Nephron progenitor cell (in vitro differentiated cells): Measurements from ENCODE around the gene ACAP3.

Experiments used
- DNase-seq: peaks from one replicate; pipeline ENCODE4 v3.0.0; 2021
- H3K27ac Mint-ChIP-seq: 2 replicates; pipeline ENCODE4 v1.8.0; 2021; ENCODE audit warnings: mild to moderate bottlenecking, moderate library complexity, mixed read lengths
- H3K27me3 Mint-ChIP-seq: 2 replicates; pipeline ENCODE4 v1.8.0; 2021; ENCODE audit warnings: mild to moderate bottlenecking, low read depth, mixed read lengths; ENCODE audit not compliant: poor library complexity
- H3K36me3 Mint-ChIP-seq: 2 replicates; pipeline ENCODE4 v1.8.0; 2021; ENCODE audit warnings: low read depth, mixed read lengths
- H3K4me1 Mint-ChIP-seq: 2 replicates; pipeline ENCODE4 v1.8.0; 2021; ENCODE audit warnings: mixed read lengths
- H3K4me3 Mint-ChIP-seq: 2 replicates; pipeline ENCODE4 v1.8.0; 2021; ENCODE audit warnings: mild to moderate bottlenecking, moderate library complexity, mixed read lengths
- H3K9me3 Mint-ChIP-seq: 2 replicates; pipeline ENCODE4 v1.8.0; 2021; ENCODE audit warnings: mild to moderate bottlenecking, moderate library complexity, mixed read lengths
- CTCF ChIP-seq: fragments of 200-600 bp; sonication (generic); IDR thresholded peaks from 2 replicates; pipeline ENCODE4 v1.5.0; 2021; ENCODE audit warnings: antibody characterized with exemption

Gene ACAP3

GRCh38 chr1:1302006-1302430 lies 5.7 kb downstream of the ACAP3 start:
- Mint-ChIP-seq H3K4me3 (no peak overlapping the region), H3K27me3 (peaks cover 3% of the 10 kb centered on the region), H3K4me1 (peaks cover 24% of the 10 kb centered on the region), H3K27ac (no peak overlapping the region), H3K36me3 (no peaks in the 10 kb centered on the region), H3K9me3 (no peaks in the 10 kb centered on the region)
- TF ChIP-seq CTCF = peak; percentile 50
- DNase-seq = no peak

GRCh38 chr1:1300352-1300739 lies 7.4 kb downstream of the ACAP3 start:
- DNase-seq = no peak
- Mint-ChIP-seq H3K27me3 (peaks cover 3% of the 10 kb centered on the region), H3K36me3 (no peaks in the 10 kb centered on the region), H3K4me1 (peaks cover 10% of the 10 kb centered on the region), H3K4me3 (no peak overlapping the region), H3K27ac (no peak overlapping the region), H3K9me3 (no peaks in the 10 kb centered on the region)
- TF ChIP-seq CTCF = no peak

- H3K36me3 Mint-ChIP-seq = no peaks in the 10 kb centered on the region
- H3K4me1 Mint-ChIP-seq = peaks cover 5% of the 10 kb centered on the region
- no peak overlapping the region for H3K27ac Mint-ChIP-seq
- TF ChIP-seq CTCF = peak; percentile 45
- DNase-seq = no peak
- H3K4me3 Mint-ChIP-seq = no peak overlapping the region
- no peaks in the 10 kb centered on the region for H3K9me3 Mint-ChIP-seq
- peaks cover 3% of the 10 kb centered on the region for H3K27me3 Mint-ChIP-seq
These were observed 7.9 kb downstream of the ACAP3 start for GRCh38 chr1:1299686-1300351.

- Mint-ChIP-seq H3K4me3 (no peak overlapping the region), H3K27me3 (peaks cover 3% of the 10 kb centered on the region), H3K4me1 (no peaks in the 10 kb centered on the region), H3K27ac (no peak overlapping the region), H3K9me3 (no peaks in the 10 kb centered on the region), H3K36me3 (no peaks in the 10 kb centered on the region)
- peak; percentile 82 for DNase-seq
- no peak for TF ChIP-seq CTCF
These were observed 8.7 kb downstream of the ACAP3 start for GRCh38 chr1:1298861-1299685.

GRCh38 chr1:1297802-1298424 lies 9.8 kb downstream of the ACAP3 start:
- Mint-ChIP-seq H3K9me3 (no peaks in the 10 kb centered on the region), H3K4me3 (no peak overlapping the region), H3K27ac (no peak overlapping the region), H3K36me3 (no peaks in the 10 kb centered on the region), H3K27me3 (peaks cover 3% of the 10 kb centered on the region), H3K4me1 (no peaks in the 10 kb centered on the region)
- no peak for DNase-seq
- no peak for TF ChIP-seq CTCF
